ENCODE results near the gene HAO2. TPM values are rescaled to one million over a fixed set of nuclear protein-coding genes. Genes with fewer than 3 reads are reported as not detected.

The HAO2 gene
- total RNA-seq, 1 experiment from 2014 or later = not detected

- no peaks in the 10 kb centered on the region for H3K4me1 ChIP-seq (ENCODE audit: control insufficient read depth, insufficient read depth, low read length)
- no peak for TF ChIP-seq CTCF (IDR thresholded peaks at IDR 0.05)
- TF ChIP-seq, protein P1, sequence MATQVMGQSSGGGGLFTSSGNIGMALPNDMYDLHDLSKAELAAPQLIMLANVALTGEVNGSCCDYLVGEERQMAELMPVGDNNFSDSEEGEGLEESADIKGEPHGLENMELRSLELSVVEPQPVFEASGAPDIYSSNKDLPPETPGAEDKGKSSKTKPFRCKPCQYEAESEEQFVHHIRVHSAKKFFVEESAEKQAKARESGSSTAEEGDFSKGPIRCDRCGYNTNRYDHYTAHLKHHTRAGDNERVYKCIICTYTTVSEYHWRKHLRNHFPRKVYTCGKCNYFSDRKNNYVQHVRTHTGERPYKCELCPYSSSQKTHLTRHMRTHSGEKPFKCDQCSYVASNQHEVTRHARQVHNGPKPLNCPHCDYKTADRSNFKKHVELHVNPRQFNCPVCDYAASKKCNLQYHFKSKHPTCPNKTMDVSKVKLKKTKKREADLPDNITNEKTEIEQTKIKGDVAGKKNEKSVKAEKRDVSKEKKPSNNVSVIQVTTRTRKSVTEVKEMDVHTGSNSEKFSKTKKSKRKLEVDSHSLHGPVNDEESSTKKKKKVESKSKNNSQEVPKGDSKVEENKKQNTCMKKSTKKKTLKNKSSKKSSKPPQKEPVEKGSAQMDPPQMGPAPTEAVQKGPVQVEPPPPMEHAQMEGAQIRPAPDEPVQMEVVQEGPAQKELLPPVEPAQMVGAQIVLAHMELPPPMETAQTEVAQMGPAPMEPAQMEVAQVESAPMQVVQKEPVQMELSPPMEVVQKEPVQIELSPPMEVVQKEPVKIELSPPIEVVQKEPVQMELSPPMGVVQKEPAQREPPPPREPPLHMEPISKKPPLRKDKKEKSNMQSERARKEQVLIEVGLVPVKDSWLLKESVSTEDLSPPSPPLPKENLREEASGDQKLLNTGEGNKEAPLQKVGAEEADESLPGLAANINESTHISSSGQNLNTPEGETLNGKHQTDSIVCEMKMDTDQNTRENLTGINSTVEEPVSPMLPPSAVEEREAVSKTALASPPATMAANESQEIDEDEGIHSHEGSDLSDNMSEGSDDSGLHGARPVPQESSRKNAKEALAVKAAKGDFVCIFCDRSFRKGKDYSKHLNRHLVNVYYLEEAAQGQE (IDR thresholded peaks at IDR 0.05; ENCODE audit: insufficient read depth in 1 of 2, low read depth in 2 of 2, low read length in 1 of 2) = no peak
- no peak for TF ChIP-seq POLR2AphosphoS5 (IDR thresholded peaks at IDR 0.05; ENCODE audit: low read depth, low read length)
- no peak for TF ChIP-seq SIN3A (IDR thresholded peaks at IDR 0.05; ENCODE audit: borderline replicate concordance, insufficient read depth, low read depth, low read length)
- no peak for TF ChIP-seq TCF7L2 (IDR thresholded peaks at IDR 0.05; ENCODE audit: low read depth, low read length)
- H3K27ac ChIP-seq (ENCODE audit: low read length) = no peak overlapping the region
- ATAC-seq = no peak
- no TSS peak for BruUV-seq (replicated peaks)
- POLR2A ChIA-PET = no interaction called here
- intact Hi-C loops (cut with micrococcal nuclease; ENCODE audit: unreplicated experiment) = loop anchor here (5.0 kb wide), 2 partner anchors 89 to 1214 kb away; no protein-coding TSS in a partner anchor
- peaks cover 9% of the 10 kb centered on the region for H3K27me3 ChIP-seq (ENCODE audit: control insufficient read depth, insufficient read depth, low read length)
- no peaks in the 10 kb centered on the region for H3K9me3 ChIP-seq (ENCODE audit: control insufficient read depth, insufficient read depth, low read depth, low read length)
- CTCF ChIA-PET = interaction anchor here (1.4 kb wide), 1 partner anchor 91 kb away, joined by 4 read pairs; no protein-coding TSS in a partner anchor
- DNase-seq (ENCODE audit: low read depth, low spot score) = no peak
- H3K36me3 ChIP-seq (ENCODE audit: control insufficient read depth, insufficient read depth, low read length) = no peaks in the 10 kb centered on the region
- in situ Hi-C loops (cut with HindIII; ENCODE audit: low pct_unique_long_range_greater_than_20kb, low sequenced_read_pairs) = no loop called here
- no peak overlapping the region for H3K4me3 ChIP-seq (ENCODE audit: low read depth in 2 of 2, low read length in 2 of 2)
Measured at GRCh38 chr1:119366424-119366823, 2.2 kb upstream of the HAO2 start.

- H3K4me3 ChIP-seq (ENCODE audit: low read depth in 2 of 2, low read length in 2 of 2) = no peak overlapping the region
- no peak overlapping the region for H3K27ac ChIP-seq (ENCODE audit: low read length)
- H3K4me1 ChIP-seq (ENCODE audit: control insufficient read depth, insufficient read depth, low read length) = no peaks in the 10 kb centered on the region
- no peaks in the 10 kb centered on the region for H3K36me3 ChIP-seq (ENCODE audit: control insufficient read depth, insufficient read depth, low read length)
- CTCF ChIA-PET = interaction anchor here (1.4 kb wide), 1 partner anchor 92 kb away, joined by 4 read pairs; no protein-coding TSS in a partner anchor
- intact Hi-C loops (cut with micrococcal nuclease; ENCODE audit: unreplicated experiment) = loop anchor here (5.0 kb wide), 2 partner anchors 90 to 1215 kb away; no protein-coding TSS in a partner anchor
- no TSS peak for BruUV-seq (replicated peaks)
- TF ChIP-seq CTCF (IDR thresholded peaks at IDR 0.05) = peak; percentile 93
- TF ChIP-seq, protein P1 (IDR thresholded peaks at IDR 0.05; ENCODE audit: insufficient read depth in 1 of 2, low read depth in 2 of 2, low read length in 1 of 2) = no peak
- TF ChIP-seq TCF7L2 (IDR thresholded peaks at IDR 0.05; ENCODE audit: low read depth, low read length) = no peak
- ATAC-seq (peak; percentile 75; the same call in 1 of the 2 replicates), DNase-seq (ENCODE audit: low read depth, low spot score) (peak; percentile 30)
- no peaks in the 10 kb centered on the region for H3K9me3 ChIP-seq (ENCODE audit: control insufficient read depth, insufficient read depth, low read depth, low read length)
- POLR2A ChIA-PET = no interaction called here
- H3K27me3 ChIP-seq (ENCODE audit: control insufficient read depth, insufficient read depth, low read length) = peaks cover 12% of the 10 kb centered on the region
- in situ Hi-C loops (cut with HindIII; ENCODE audit: low pct_unique_long_range_greater_than_20kb, low sequenced_read_pairs) = no loop called here
Measured at GRCh38 chr1:119367432-119368124, 1.0 kb upstream of the HAO2 start.
